Measurements from ENCODE around the gene ARL13A.

- TF ChIP-seq CTCF (conservative IDR thresholded peaks at IDR 0.05 in 1 of 2, IDR thresholded peaks at IDR 0.05 in 1 of 2; ENCODE audit: extremely low read depth in 1 of 2, insufficient read depth in 1 of 2, low read depth in 1 of 2, low read length in 2 of 2) (no peak), EZH2 (IDR thresholded peaks at IDR 0.05; ENCODE audit: borderline replicate concordance, low read length) (no peak)
These were observed 52.5 kb downstream of the ARL13A start for GRCh38 chrX:101022020-101022419.

All from mammary epithelial cell (primary cell).